HepG2 (cell line): Measurements from ENCODE around the gene SHISA9. TPM values are rescaled to one million over a fixed set of nuclear protein-coding genes. Genes with fewer than 3 reads are reported as not detected.

Experiments used
- BORCS8-MEF2B ChIP-seq: sonication (generic); formaldehyde crosslinking; IDR thresholded peaks from 2 replicates; pipeline ENCODE4 v1.8.0; 2022; ENCODE audit warnings: mild to moderate bottlenecking, missing genetic modification reagents
- FOXK2 ChIP-seq: fragments of 450-650 bp; IDR thresholded peaks from 2 replicates; pipeline ENCODE4 v1.6.1; 2016
- IKZF4 ChIP-seq: sonication (generic); formaldehyde crosslinking; IDR thresholded peaks from 2 replicates; pipeline ENCODE4 v1.5.1; 2020; ENCODE audit warnings: borderline replicate concordance, mild to moderate bottlenecking, low read depth, missing genetic modification reagents; ENCODE audit errors: not compliant biosample characterization
- KAT7 ChIP-seq: IDR thresholded peaks from 2 replicates; pipeline ENCODE4 v1.6.1; 2018; ENCODE audit warnings: borderline replicate concordance, missing compliant biosample characterization
- SAFB2 ChIP-seq: sonication (generic); formaldehyde crosslinking; IDR thresholded peaks from 2 replicates; pipeline ENCODE4 v1.5.1; 2020; ENCODE audit warnings: missing genetic modification reagents, low read depth, mild to moderate bottlenecking, borderline replicate concordance
- SIN3B ChIP-seq: fragments of 150-350 bp; IDR thresholded peaks from 2 replicates; pipeline ENCODE4 v1.6.1; 2014; ENCODE audit warnings: low read length
- SIX1 ChIP-seq: sonication (generic); formaldehyde crosslinking; IDR thresholded peaks from 2 replicates; pipeline ENCODE4 v1.4.0; 2020; ENCODE audit warnings: missing genetic modification reagents, borderline replicate concordance
- TP53 ChIP-seq: sonication (generic); formaldehyde crosslinking; conservative IDR thresholded peaks from 2 replicates; pipeline ENCODE4 v1.4.0; 2020; ENCODE audit warnings: missing genetic modification reagents
- ZBED4 ChIP-seq: sonication (generic); formaldehyde crosslinking; IDR thresholded peaks from 2 replicates; pipeline ENCODE4 v1.4.0; 2020; ENCODE audit warnings: missing genetic modification reagents, borderline replicate concordance
- ZKSCAN8 ChIP-seq: IDR thresholded peaks from 2 replicates; pipeline ENCODE4 v1.6.1; 2016; ENCODE audit warnings: borderline replicate concordance, missing genetic modification reagents, missing compliant biosample characterization
- ZNF10 ChIP-seq: sonication (generic); formaldehyde crosslinking; IDR thresholded peaks from 2 replicates; pipeline ENCODE4 v1.4.0; 2020; ENCODE audit warnings: mild to moderate bottlenecking, low read depth, missing genetic modification reagents, borderline replicate concordance
- ZNF276 ChIP-seq: sonication (generic); formaldehyde crosslinking; IDR thresholded peaks from 2 replicates; pipeline ENCODE4 v1.4.0; 2020; ENCODE audit warnings: mild to moderate bottlenecking, low read depth, missing genetic modification reagents
- ZNF354B ChIP-seq: sonication (generic); formaldehyde crosslinking; IDR thresholded peaks from 2 replicates; pipeline ENCODE4 v1.8.0; 2022; ENCODE audit warnings: mild to moderate bottlenecking, missing genetic modification reagents
- ZNF512B ChIP-seq: sonication (generic); formaldehyde crosslinking; IDR thresholded peaks from 2 replicates; pipeline ENCODE4 v1.5.1; 2020; ENCODE audit warnings: missing genetic modification reagents, mild to moderate bottlenecking, borderline replicate concordance
- ZNF563 ChIP-seq: sonication (generic); formaldehyde crosslinking; IDR thresholded peaks from 2 replicates; pipeline ENCODE4 v1.8.0; 2022; ENCODE audit warnings: mild to moderate bottlenecking, moderate library complexity, missing genetic modification reagents
- ZNF770 ChIP-seq: sonication (generic); formaldehyde crosslinking; IDR thresholded peaks from 2 replicates; pipeline ENCODE4 v1.5.0; 2020; ENCODE audit warnings: mild to moderate bottlenecking, missing genetic modification reagents
- polyA plus RNA-seq, 8 experiments: library from polyadenylated mRNA; depleted of rRNA in 3 of 8; stranded (reverse) in 7 of 8; unstranded in 1 of 8; fragments of >200 nt; fragmentation: Illumina TruSeq in 4 of 8; extraction: Trizol in 4 of 8; gene quantifications; 2 replicates each; pipeline versions ENCODE4 v1.2.1 to v1.2.3, GENCODE V29; 2011 to 2016; ENCODE audit warnings: low read depth in 4 of 8, missing spikeins in 1 of 8, mixed read lengths in 1 of 8; ENCODE audit not compliant: insufficient read depth in 1 of 8
- total RNA-seq, 5 experiments: library from RNA; depleted of rRNA; stranded (reverse); fragments of >200 nt; fragmentation: Illumina TruSeq; extraction: Trizol; gene quantifications; 2 replicates each; pipeline ENCODE4 v1.2.3, GENCODE V29; 2016; ENCODE audit warnings: low read depth in 1 of 5

SHISA9 gene
- total and polyA plus RNA-seq, 2 of the 13 experiments (the other 11 are each of a cell fraction or from before 2014, with no cell fraction given), result 0.01 TPM; not detected in 1

GRCh38 chr16:13269905-13270528 lies 368.6 kb downstream of the SHISA9 start (continued):
- peak; percentile 99 for TF ChIP-seq ZBED4 (CRISPR knock-in tag)
- peak; percentile 99 for TF ChIP-seq ZNF563
- peak; percentile 98 for TF ChIP-seq ZKSCAN8 (CRISPR knock-in tag)
- no peak for TF ChIP-seq SIN3B
- TF ChIP-seq ZNF512B (CRISPR knock-in tag), result peak; percentile 93; the same call in 1 of the 2 replicates
- peak; percentile 77; the same call in 1 of the 2 replicates for TF ChIP-seq ZNF354B (CRISPR knock-in tag)
- TF ChIP-seq SAFB2 (CRISPR knock-in tag), result no peak
- TF ChIP-seq TP53 (CRISPR knock-in tag), result 0 out of 2 replicates have a peak, but pooled peaks have one; percentile 38
- no peak for TF ChIP-seq ZNF10 (CRISPR knock-in tag)
- TF ChIP-seq SIX1, result peak; percentile 79; the same call in 1 of the 2 replicates
- TF ChIP-seq BORCS8-MEF2B (CRISPR knock-in tag), result peak; percentile 96
- peak; percentile 90 for TF ChIP-seq FOXK2
- no peak for TF ChIP-seq KAT7 (CRISPR knock-in tag)
- peak; percentile 67 for TF ChIP-seq IKZF4 (CRISPR knock-in tag)
- TF ChIP-seq ZNF276 (CRISPR knock-in tag), result peak; percentile 94
- TF ChIP-seq ZNF770 (CRISPR knock-in tag), result peak; percentile 65
